HFF-Myc (cell line): Measurements from ENCODE around the gene COL13A1.
A peak's percentile ranks its signal among the peaks of the same experiment; 100 is the strongest.

Experiments
- DNase-seq: peaks from one replicate; pipeline ENCODE4 v3.0.0-alpha.2; 2011; ENCODE audit warnings: low read depth; ENCODE audit errors: extremely low read depth
- H3K4me3 ChIP-seq: replicated peaks from 2 replicates; pipeline ENCODE4 v1.5.1; 2011; ENCODE audit warnings: low read depth, mild to moderate bottlenecking, control low read depth, low read length
- CTCF ChIP-seq: IDR thresholded peaks from 2 replicates; pipeline ENCODE4 v1.5.1; 2012; ENCODE audit warnings: mild to moderate bottlenecking, low read depth, low read length, control low read depth; ENCODE audit errors: missing control alignments

COL13A1 gene

GRCh38 chr10:69797959-69798358, 3.7 kb upstream of the COL13A1 start:
- H3K4me3 ChIP-seq, result no peak overlapping the region
- no peak for DNase-seq
- TF ChIP-seq CTCF, result no peak

GRCh38 chr10:69800109-69800508, 1.6 kb upstream of the COL13A1 start:
- TF ChIP-seq CTCF, result peak; percentile 86
- peak; percentile 64 for DNase-seq
- H3K4me3 ChIP-seq, result no peak overlapping the region

- TF ChIP-seq CTCF, result no peak
- no peak for DNase-seq
- H3K4me3 ChIP-seq, result no peak overlapping the region
Measured at GRCh38 chr10:69800665-69801064, 1.0 kb upstream of the COL13A1 start.

- peak overlapping the region; percentile 88 for H3K4me3 ChIP-seq
- no peak for DNase-seq
- TF ChIP-seq CTCF, result peak; percentile 73
Measured at GRCh38 chr10:69801094-69801433, 642 bp upstream of the COL13A1 start.

GRCh38 chr10:69802424-69803161, 887 bp downstream of the COL13A1 start:
- DNase-seq, result no peak
- peak; percentile 6 for TF ChIP-seq CTCF
- H3K4me3 ChIP-seq, result peak overlapping the region; percentile 88

GRCh38 chr10:69803809-69804208, 2.1 kb downstream of the COL13A1 start:
- H3K4me3 ChIP-seq, result peak overlapping the region; percentile 88
- no peak for TF ChIP-seq CTCF
- no peak for DNase-seq

GRCh38 chr10:69804775-69805174, 3.1 kb downstream of the COL13A1 start:
- no peak overlapping the region for H3K4me3 ChIP-seq
- no peak for TF ChIP-seq CTCF

More at GRCh38 chr10:69804775-69805174, 3.1 kb downstream of the COL13A1 start:
- no peak for DNase-seq
